Measurements from ENCODE around the gene CHRNA9. TPM values are rescaled to one million over a fixed set of nuclear protein-coding genes. Genes with fewer than 3 reads are reported as not detected.

Gene CHRNA9
- total RNA-seq, 1 donor from 2014 or later, result 2.8 TPM

- H3K27me3 ChIP-seq (ENCODE audit: insufficient read depth, low read length), result no peaks in the 10 kb centered on the region
- Mint-ChIP-seq H3K4me1 (ENCODE audit: low read depth, unreplicated experiment) (no peaks in the 10 kb centered on the region), H3K9me3 (ENCODE audit: unreplicated experiment) (peaks cover 5% of the 10 kb centered on the region), H3K36me3 (ENCODE audit: low read depth, unreplicated experiment) (peaks cover 3% of the 10 kb centered on the region), H3K4me3 (ENCODE audit: unreplicated experiment) (no peak overlapping the region), H3K27ac (ENCODE audit: unreplicated experiment) (no peak overlapping the region), H3K27me3 (ENCODE audit: low read depth, unreplicated experiment) (peaks cover 2% of the 10 kb centered on the region)
- H3K9ac ChIP-seq (ENCODE audit: low read length), result no peak overlapping the region
- H3K4me1 ChIP-seq (ENCODE audit: insufficient read depth, low read length), result no peaks in the 10 kb centered on the region
- H2AFZ ChIP-seq (ENCODE audit: low read depth, low read length), result no peak overlapping the region
- H3K27ac ChIP-seq (ENCODE audit: low read depth, low read length), result no peak overlapping the region
- no peaks in the 10 kb centered on the region for H3K79me2 ChIP-seq (ENCODE audit: insufficient read depth, low read length)
- no peak overlapping the region for H3K4me2 ChIP-seq (ENCODE audit: low read length)
- H4K20me1 ChIP-seq (ENCODE audit: insufficient read depth, low read length), result no peaks in the 10 kb centered on the region
- no peak for DNase-seq (ENCODE audit: low read depth)
- no peak overlapping the region for H3K4me3 ChIP-seq (ENCODE audit: insufficient read depth, low read depth, low read length)
- H3K9me3 ChIP-seq (ENCODE audit: insufficient read depth, low read depth, low read length), result no peaks in the 10 kb centered on the region
- TF ChIP-seq EZH2 (IDR thresholded peaks at IDR 0.05; ENCODE audit: insufficient read depth, low read length), result no peak
- TF ChIP-seq CTCF (IDR thresholded peaks at IDR 0.05; ENCODE audit: insufficient read depth, low read depth, low read length), result no peak
- FAIRE-seq, result no peak
- H3K36me3 ChIP-seq (ENCODE audit: insufficient read depth, low read length), result no peaks in the 10 kb centered on the region
Observed at GRCh38 chr4:40300371-40301162, 34.6 kb upstream of the CHRNA9 start.

- DNase-seq (ENCODE audit: low read depth) (no peak), FAIRE-seq (no peak)
- Histone ChIP-seq H3K9ac (ENCODE audit: low read length) (no peak overlapping the region), H3K4me2 (ENCODE audit: low read length) (no peak overlapping the region), H3K27ac (ENCODE audit: low read depth, low read length) (no peak overlapping the region), H3K9me3 (ENCODE audit: insufficient read depth, low read depth, low read length) (no peaks in the 10 kb centered on the region), H2AFZ (ENCODE audit: low read depth, low read length) (no peak overlapping the region), H3K4me1 (ENCODE audit: insufficient read depth, low read length) (no peaks in the 10 kb centered on the region), H4K20me1 (ENCODE audit: insufficient read depth, low read length) (no peaks in the 10 kb centered on the region), H3K4me3 (ENCODE audit: insufficient read depth, low read depth, low read length) (no peak overlapping the region), H3K79me2 (ENCODE audit: insufficient read depth, low read length) (no peaks in the 10 kb centered on the region), H3K27me3 (ENCODE audit: insufficient read depth, low read length) (no peaks in the 10 kb centered on the region), H3K36me3 (ENCODE audit: insufficient read depth, low read length) (no peaks in the 10 kb centered on the region)
- no peak overlapping the region for H3K27ac Mint-ChIP-seq (ENCODE audit: unreplicated experiment)
- no peaks in the 10 kb centered on the region for H3K4me1 Mint-ChIP-seq (ENCODE audit: low read depth, unreplicated experiment)
- peaks cover 2% of the 10 kb centered on the region for H3K27me3 Mint-ChIP-seq (ENCODE audit: low read depth, unreplicated experiment)
- peaks cover 5% of the 10 kb centered on the region for H3K9me3 Mint-ChIP-seq (ENCODE audit: unreplicated experiment)
- no peak for TF ChIP-seq EZH2 (IDR thresholded peaks at IDR 0.05; ENCODE audit: insufficient read depth, low read length)
- no peak for TF ChIP-seq CTCF (IDR thresholded peaks at IDR 0.05; ENCODE audit: insufficient read depth, low read depth, low read length)
- peaks cover 3% of the 10 kb centered on the region for H3K36me3 Mint-ChIP-seq (ENCODE audit: low read depth, unreplicated experiment)
- H3K4me3 Mint-ChIP-seq (ENCODE audit: unreplicated experiment), result no peak overlapping the region
Observed at GRCh38 chr4:40301603-40302002, 33.5 kb upstream of the CHRNA9 start.

GRCh38 chr4:40303751-40304150, 31.4 kb upstream of the CHRNA9 start:
- Histone ChIP-seq H4K20me1 (ENCODE audit: insufficient read depth, low read length) (no peaks in the 10 kb centered on the region), H3K79me2 (ENCODE audit: insufficient read depth, low read length) (no peaks in the 10 kb centered on the region), H3K4me2 (ENCODE audit: low read length) (no peak overlapping the region), H3K9ac (ENCODE audit: low read length) (no peak overlapping the region), H3K4me3 (ENCODE audit: insufficient read depth, low read depth, low read length) (no peak overlapping the region), H3K9me3 (ENCODE audit: insufficient read depth, low read depth, low read length) (no peaks in the 10 kb centered on the region), H3K27ac (ENCODE audit: low read depth, low read length) (no peak overlapping the region), H2AFZ (ENCODE audit: low read depth, low read length) (no peak overlapping the region), H3K4me1 (ENCODE audit: insufficient read depth, low read length) (no peaks in the 10 kb centered on the region), H3K27me3 (ENCODE audit: insufficient read depth, low read length) (no peaks in the 10 kb centered on the region), H3K36me3 (ENCODE audit: insufficient read depth, low read length) (no peaks in the 10 kb centered on the region)
- H3K27ac Mint-ChIP-seq (ENCODE audit: unreplicated experiment), result no peak overlapping the region
- H3K36me3 Mint-ChIP-seq (ENCODE audit: low read depth, unreplicated experiment), result peaks cover 3% of the 10 kb centered on the region
- no peak for DNase-seq (ENCODE audit: low read depth)
- peaks cover 7% of the 10 kb centered on the region for H3K27me3 Mint-ChIP-seq (ENCODE audit: low read depth, unreplicated experiment)
- no peak overlapping the region for H3K4me3 Mint-ChIP-seq (ENCODE audit: unreplicated experiment)
- no peak for FAIRE-seq
- TF ChIP-seq CTCF (IDR thresholded peaks at IDR 0.05; ENCODE audit: insufficient read depth, low read depth, low read length) (no peak), EZH2 (IDR thresholded peaks at IDR 0.05; ENCODE audit: insufficient read depth, low read length) (no peak)
- H3K4me1 Mint-ChIP-seq (ENCODE audit: low read depth, unreplicated experiment), result no peaks in the 10 kb centered on the region
- H3K9me3 Mint-ChIP-seq (ENCODE audit: unreplicated experiment), result peaks cover 5% of the 10 kb centered on the region

Data from astrocyte (in vitro differentiated cells and primary cell).